ENCODE measurements around the gene TNS1. TPM values are rescaled to one million over a fixed set of nuclear protein-coding genes. Genes with fewer than 3 reads are reported as not detected.

TNS1 gene
- total RNA-seq, 1 donor from 2014 or later: 0.13 TPM

DNA sequence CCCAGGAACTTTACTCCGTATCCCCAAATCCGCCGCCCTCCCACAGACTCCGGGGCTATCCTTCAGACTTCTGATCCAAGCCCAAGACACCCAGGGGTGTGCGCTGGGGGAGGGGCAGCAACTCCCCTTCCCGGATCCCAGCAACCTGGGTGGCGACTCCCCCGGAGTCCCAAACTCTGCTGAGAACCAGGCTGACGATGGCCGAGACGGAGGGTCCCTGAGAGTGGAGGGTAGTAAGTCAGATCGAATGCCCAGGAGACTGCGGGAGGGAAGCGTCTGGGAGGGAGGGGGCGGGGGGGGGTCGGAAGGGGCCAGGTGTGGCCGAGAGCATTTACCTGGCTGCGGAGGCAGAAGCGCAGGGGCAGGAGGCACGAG, 7.0 kb upstream of the TNS1 start:
- Mint-ChIP-seq H3K4me1 (peaks cover 13% of the 10 kb centered on the region), H3K27me3 (peaks cover 46% of the 10 kb centered on the region), H3K27ac (no peak overlapping the region), H3K9me3 (no peaks in the 10 kb centered on the region), H3K36me3 (ENCODE audit: low read depth) (no peaks in the 10 kb centered on the region), H3K4me3 (peak overlapping the region; percentile 44)
- CTCF ChIA-PET: no interaction called here
- DNase-seq: no peak
- TF ChIP-seq, protein P1, sequence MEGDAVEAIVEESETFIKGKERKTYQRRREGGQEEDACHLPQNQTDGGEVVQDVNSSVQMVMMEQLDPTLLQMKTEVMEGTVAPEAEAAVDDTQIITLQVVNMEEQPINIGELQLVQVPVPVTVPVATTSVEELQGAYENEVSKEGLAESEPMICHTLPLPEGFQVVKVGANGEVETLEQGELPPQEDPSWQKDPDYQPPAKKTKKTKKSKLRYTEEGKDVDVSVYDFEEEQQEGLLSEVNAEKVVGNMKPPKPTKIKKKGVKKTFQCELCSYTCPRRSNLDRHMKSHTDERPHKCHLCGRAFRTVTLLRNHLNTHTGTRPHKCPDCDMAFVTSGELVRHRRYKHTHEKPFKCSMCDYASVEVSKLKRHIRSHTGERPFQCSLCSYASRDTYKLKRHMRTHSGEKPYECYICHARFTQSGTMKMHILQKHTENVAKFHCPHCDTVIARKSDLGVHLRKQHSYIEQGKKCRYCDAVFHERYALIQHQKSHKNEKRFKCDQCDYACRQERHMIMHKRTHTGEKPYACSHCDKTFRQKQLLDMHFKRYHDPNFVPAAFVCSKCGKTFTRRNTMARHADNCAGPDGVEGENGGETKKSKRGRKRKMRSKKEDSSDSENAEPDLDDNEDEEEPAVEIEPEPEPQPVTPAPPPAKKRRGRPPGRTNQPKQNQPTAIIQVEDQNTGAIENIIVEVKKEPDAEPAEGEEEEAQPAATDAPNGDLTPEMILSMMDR (IDR thresholded peaks at IDR 0.05): no peak
- no peak for ATAC-seq (ENCODE audit: low read depth)
- POLR2A ChIA-PET: no interaction called here
- intact Hi-C loops (cut with micrococcal nuclease): no loop called here

DNA sequence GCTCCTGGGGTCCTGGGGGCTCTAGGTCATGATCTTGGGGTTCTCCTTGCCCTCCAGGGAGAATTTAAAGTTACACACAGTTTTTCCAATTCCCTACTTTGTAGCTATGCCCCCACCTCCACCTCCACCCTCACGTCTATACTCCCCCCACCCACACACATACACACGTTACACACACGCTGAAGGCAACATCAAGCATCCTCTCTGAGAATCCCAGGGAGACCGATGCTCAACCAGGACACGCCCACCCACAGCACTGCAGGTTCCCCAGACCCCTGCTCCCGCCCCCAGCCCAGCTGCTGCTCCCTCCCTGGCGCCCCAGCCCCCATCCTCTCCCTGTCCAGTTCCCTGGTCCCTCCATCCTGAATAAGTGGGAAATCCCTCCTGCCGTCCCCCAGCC, 6.4 kb upstream of the TNS1 start:
- H3K27me3 Mint-ChIP-seq: peaks cover 43% of the 10 kb centered on the region
- peaks cover 13% of the 10 kb centered on the region for H3K4me1 Mint-ChIP-seq
- no peak for DNase-seq
- H3K27ac Mint-ChIP-seq: no peak overlapping the region
- H3K9me3 Mint-ChIP-seq: no peaks in the 10 kb centered on the region
- ChIA-PET CTCF (no interaction called here), POLR2A (no interaction called here)
- ATAC-seq (ENCODE audit: low read depth): no peak
- TF ChIP-seq, protein P1 (IDR thresholded peaks at IDR 0.05): no peak
- no peaks in the 10 kb centered on the region for H3K36me3 Mint-ChIP-seq (ENCODE audit: low read depth)
- peak overlapping the region; percentile 44 for H3K4me3 Mint-ChIP-seq
- intact Hi-C loops (cut with micrococcal nuclease): no loop called here

DNA sequence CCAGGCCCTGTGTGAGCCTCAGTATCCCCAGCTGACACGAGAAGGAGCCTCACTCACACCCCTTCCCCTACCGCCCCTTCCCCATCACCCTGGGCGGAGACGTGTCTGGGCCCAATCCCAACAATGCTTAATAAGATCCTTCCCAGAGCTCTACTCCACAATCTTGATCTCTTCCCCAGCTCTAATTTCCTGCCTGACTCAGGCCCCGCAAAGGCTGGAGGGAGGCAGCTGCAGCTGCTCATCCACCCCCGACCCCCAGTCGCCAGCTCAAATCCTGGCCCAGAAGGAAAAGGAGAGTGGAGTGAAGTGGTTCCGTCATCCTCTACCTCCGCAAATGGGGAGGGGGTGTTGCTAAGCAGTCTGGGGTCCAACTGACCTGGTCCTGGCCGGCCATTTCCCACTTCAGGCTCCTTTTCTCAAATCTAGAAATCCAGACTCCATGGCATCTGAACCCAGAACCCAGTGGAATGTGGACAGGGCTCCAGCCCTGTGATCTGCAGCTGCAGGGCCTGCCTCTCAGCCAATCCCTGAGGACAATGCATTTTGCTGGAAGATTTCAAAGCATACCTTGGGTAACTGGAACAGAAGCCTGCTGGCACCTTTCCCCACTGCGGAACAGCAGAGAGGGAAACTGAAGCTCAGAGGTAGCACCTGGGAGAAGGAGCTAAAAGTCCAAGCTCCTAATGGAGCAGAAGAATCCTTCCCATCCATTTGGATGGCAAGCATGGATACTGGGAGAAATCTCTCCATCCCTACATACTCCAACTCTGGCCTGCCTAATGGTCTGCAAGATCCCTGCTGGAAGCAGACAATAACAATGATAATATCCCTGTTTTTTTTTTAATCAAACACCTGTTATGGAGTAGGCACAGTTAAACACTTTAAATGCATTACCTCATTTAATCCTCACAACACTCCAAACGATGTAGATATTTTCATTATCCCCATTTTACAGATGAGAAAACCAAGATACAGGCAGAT, 5.6 kb upstream of the TNS1 start:
- no peaks in the 10 kb centered on the region for H3K36me3 Mint-ChIP-seq (ENCODE audit: low read depth)
- ChIA-PET POLR2A (no interaction called here), CTCF (no interaction called here)
- DNase-seq: no peak
- H3K4me3 Mint-ChIP-seq: no peak overlapping the region
- peaks cover 40% of the 10 kb centered on the region for H3K27me3 Mint-ChIP-seq
- H3K27ac Mint-ChIP-seq: no peak overlapping the region
- peaks cover 13% of the 10 kb centered on the region for H3K4me1 Mint-ChIP-seq
- no peak for ATAC-seq (ENCODE audit: low read depth)
- no peaks in the 10 kb centered on the region for H3K9me3 Mint-ChIP-seq
- intact Hi-C loops (cut with micrococcal nuclease): no loop called here
- TF ChIP-seq, protein P1 (IDR thresholded peaks at IDR 0.05): no peak

DNA sequence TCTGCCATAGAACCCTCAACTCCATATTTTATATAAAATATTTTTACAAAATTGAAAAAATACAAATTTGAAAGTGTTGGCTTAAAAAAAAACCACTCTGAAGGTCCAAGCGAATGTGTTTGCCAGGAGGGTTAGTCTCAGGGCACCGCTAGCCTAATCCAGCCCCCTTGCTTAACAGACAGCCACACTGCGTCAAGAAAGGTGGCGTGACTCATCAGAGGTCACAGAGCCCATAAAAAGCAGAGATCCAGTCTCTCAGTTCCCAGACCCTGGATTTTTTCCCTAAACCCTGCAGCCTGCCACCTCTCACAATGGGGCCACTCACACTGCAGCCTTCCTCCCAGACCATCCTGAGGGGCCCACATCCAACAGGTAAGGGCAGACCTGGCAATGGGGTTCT, 3.9 kb upstream of the TNS1 start:
- DNase-seq (no peak), ATAC-seq (ENCODE audit: low read depth) (no peak)
- Mint-ChIP-seq H3K36me3 (ENCODE audit: low read depth) (no peaks in the 10 kb centered on the region), H3K4me1 (peaks cover 13% of the 10 kb centered on the region), H3K9me3 (no peaks in the 10 kb centered on the region), H3K27ac (no peak overlapping the region), H3K27me3 (peaks cover 33% of the 10 kb centered on the region), H3K4me3 (no peak overlapping the region)
- ChIA-PET POLR2A (no interaction called here), CTCF (interaction anchor here (1.0 kb wide), 1 partner anchor 218 kb away, joined by 3 read pairs; no protein-coding TSS in a partner anchor)
- TF ChIP-seq, protein P1 (IDR thresholded peaks at IDR 0.05): no peak
- intact Hi-C loops (cut with micrococcal nuclease): no loop called here

DNA sequence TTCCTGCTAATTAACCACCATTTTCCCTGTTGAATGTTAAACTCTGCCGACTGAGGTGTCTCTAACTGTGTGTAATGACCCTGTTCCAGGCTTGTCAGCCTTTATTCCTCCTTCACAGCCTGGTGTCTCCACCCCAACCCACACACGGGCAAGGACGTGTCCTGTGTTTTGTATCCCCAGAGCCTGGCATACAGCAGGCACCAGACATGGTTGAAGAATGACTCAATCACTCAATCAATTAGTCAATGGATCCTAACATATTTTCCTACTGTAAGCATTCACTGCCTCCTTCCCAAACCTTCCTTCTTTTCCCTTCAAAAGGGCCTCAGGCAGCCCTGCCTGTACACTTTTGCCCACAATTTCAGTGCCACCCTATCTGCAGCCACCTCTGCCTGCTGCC, 2.7 kb upstream of the TNS1 start:
- no peak for DNase-seq
- no peaks in the 10 kb centered on the region for H3K9me3 Mint-ChIP-seq
- no peak for ATAC-seq (ENCODE audit: low read depth)
- CTCF ChIA-PET: no interaction called here
- H3K4me1 Mint-ChIP-seq: peaks cover 8% of the 10 kb centered on the region
- intact Hi-C loops (cut with micrococcal nuclease): no loop called here
- TF ChIP-seq, protein P1 (IDR thresholded peaks at IDR 0.05): no peak
- POLR2A ChIA-PET: no interaction called here
- H3K27me3 Mint-ChIP-seq: peaks cover 26% of the 10 kb centered on the region
- no peaks in the 10 kb centered on the region for H3K36me3 Mint-ChIP-seq (ENCODE audit: low read depth)
- H3K4me3 Mint-ChIP-seq: no peak overlapping the region
- H3K27ac Mint-ChIP-seq: no peak overlapping the region

All from activated B cell treated with CpG ODN at 0.5 μM for 24 hours (primary cell).